Keratinocyte (primary cell): ENCODE data around the gene HTRA1.

Experiments
- CTCF ChIP-seq, 3 experiments: IDR thresholded peaks in 1 of 3; conservative IDR thresholded peaks in 1 of 3; optimal IDR thresholded peaks in 1 of 3; 2 replicates in 2 of 3; 3 replicates in 1 of 3; pipeline versions ENCODE3 to v1.5.1; 2011; ENCODE audit warnings: low read length in 3 of 3, mild to moderate bottlenecking in 3 of 3, moderate library complexity in 2 of 3, control low read depth in 1 of 3, inconsistent platforms in 1 of 3; ENCODE audit not compliant: insufficient read depth in 2 of 3; ENCODE audit errors: extremely low read depth in 1 of 3
- EZH2 ChIP-seq: IDR thresholded peaks from one replicate; pipeline ENCODE4 v1.6.1; 2012; ENCODE audit warnings: inconsistent platforms, mild to moderate bottlenecking, low read length, moderate library complexity

- TF ChIP-seq CTCF (optimal IDR thresholded peaks at IDR 0.05 in 1 of 3, IDR thresholded peaks at IDR 0.05 in 1 of 3, conservative IDR thresholded peaks at IDR 0.05 in 1 of 3; ENCODE audit: extremely low read depth in 1 of 3, insufficient read depth in 2 of 3, low read length in 3 of 3) (no peak), EZH2 (no peak)
These were observed 97.1 kb downstream of the HTRA1 start for GRCh38 chr10:122558452-122558851.
